ENCODE measurements around the gene SFRP4. TPM values are rescaled to one million over a fixed set of nuclear protein-coding genes. Genes with fewer than 3 reads are reported as not detected.

The SFRP4 gene
- total RNA-seq, result 0.14 and 0.89 TPM in 2 replicates

GRCh38 chr7:37916673-37917660, at the start of gene SFRP4:
Gene SFRP4, minus strand, starts transcription at chr7:37916817. Its CDS starts 280 bp downstream, at chr7:37916537.

GRCh38 chr7:37920305-37920848, 3.8 kb upstream of the SFRP4 start, which contains the start of gene EPDR1:
Gene EPDR1, plus strand, starts transcription at chr7:37920640. Its CDS starts 300 bp downstream, at chr7:37920940.

Other genes starting within 250 kb of the SFRP4 start
- gene GPR141, start 233.1 kb downstream of the SFRP4 start, total RNA-seq, result not detected in 2 replicates
- gene NME8, start 68.2 kb downstream of the SFRP4 start, total RNA-seq, result not detected in 2 replicates
- gene EPDR1, start 3.8 kb upstream of the SFRP4 start, total RNA-seq, result 21.7 and 32.8 TPM in 2 replicates

Measured in smooth muscle cell of the umbilical artery (primary cell).